Pancreas (tissue), 10 donors: Measurements from ENCODE around the gene LRRC52. TPM values are rescaled to one million over a fixed set of nuclear protein-coding genes. Genes with fewer than 3 reads are reported as not detected.

Source experiments
- ATAC-seq, 4 donors: fragments of 200-7000 bp; cut with Tn5 transposase; one replicate each; pipeline versions ENCODE4 v1.8.0 to v1.9.1; 2020; ENCODE audit warnings: mild to moderate bottlenecking in 4 of 4, moderate library complexity in 4 of 4
- DNase-seq, 6 donors: peaks; one replicate each; pipeline ENCODE4 v3.0.0-alpha.2; 2020
- FAIRE-seq: peaks from 2 replicates; lab custom pipeline; 2012; peaks lifted over from hg19 to GRCh38; lab: Jason Lieb, UNC
- H3K27ac ChIP-seq, 4 donors: fragments of 200-600 bp; sonication (generic); 1 replicate in 3 of 4; 2 replicates in 1 of 4; pipeline versions ENCODE4 v1.5.0 to v1.8.0; 2020
- H3K27me3 ChIP-seq, 4 donors: fragments of 200-600 bp; one replicate each; pipeline ENCODE4 v1.8.0; 2021
- H3K36me3 ChIP-seq, 3 donors: fragments of 200-600 bp; sonication (generic) in 1 of 3; one replicate each; pipeline versions ENCODE4 v1.5.0 to v1.8.0; 2020 to 2021
- H3K4me1 ChIP-seq, 3 donors: fragments of 200-600 bp; one replicate each; pipeline ENCODE4 v1.8.0; 2021
- H3K4me3 ChIP-seq, 4 donors: fragments of 200-600 bp; sonication (generic) in 2 of 4; one replicate each; pipeline versions ENCODE4 v1.5.0 to v1.8.0; 2020 to 2021
- H3K9me3 ChIP-seq, 4 donors: fragments of 200-600 bp; one replicate each; pipeline ENCODE4 v1.8.0; 2021
- CTCF ChIP-seq, 4 donors: fragments of 200-600 bp; sonication (generic) in 3 of 4; IDR thresholded peaks; one replicate each; pipeline versions ENCODE4 v1.5.0 to v1.8.0; 2021; ENCODE audit warnings: antibody characterized with exemption in 4 of 4
- WGBS, 2 donors: extraction: QIAGEN DNeasy Blood & Tissue Kit; methylation state at CpG; one replicate each; pipeline ENCODE4 v1.1.7; 2013; 5-methylcytosine and 5-hydroxymethylcytosine counted together
- intact Hi-C, 3 donors: fragments of 100-400 bp; cut with DNase I; formaldehyde crosslinking; loops; one replicate each; pipeline versions ENCODE4 v1.11.1 to v1.14.2; 2022
- polyA plus RNA-seq, 2 donors: library from polyadenylated mRNA; stranded (reverse); fragments of 200-250 nt; gene quantifications; one replicate each; pipeline ENCODE4 v1.2.3, GENCODE V29; 2013
- total RNA-seq, 6 donors: library from RNA; stranded (reverse); fragmentation: NEBNext Ultra II Directional in 4 of 6; extraction: Animal tissue kit (Norgen Biotek cat#: 25700) in 4 of 6; gene quantifications; one replicate each; pipeline versions ENCODE4 v1.2.1 to v1.2.4, GENCODE V29; 2021 to 2023
- donor health status: healthy with polysubstance abuse.
- donor health status: DM: no; HTN: no; CAD: no; lungs with moderate emphysema.
- donor health status: DM: no; HTN: no; CAD: no.
- donor health status: control.
- donor health status: control.
- donor health status: Bipolar disorder and iron deficiency.
- donor health status: DM: yes; HTN: yes; CAD: no.
- donor health status: DM: no; HTN: no; CAD: no.
- donor health status: DM: no; HTN: no; CAD: no.
- donor health status: DM: yes; HTN: yes; CAD: no.

LRRC52 gene
- total and polyA plus RNA-seq, 8 donors, result not detected

GRCh38 chr1:165527251-165528007, 16.4 kb upstream of the LRRC52 start:
- no peak for FAIRE-seq
- Histone ChIP-seq H3K27me3 (no peaks in the 10 kb centered on the region), H3K4me3 (no peak overlapping the region), H3K27ac (no peak overlapping the region), H3K9me3 (no peaks in the 10 kb centered on the region), H3K4me1 (no peaks in the 10 kb centered on the region), H3K36me3 (no peaks in the 10 kb centered on the region)
- no peak for ATAC-seq
- intact Hi-C loops, result no loop called here
- no peak for TF ChIP-seq CTCF (IDR thresholded peaks at IDR 0.05)
- DNase-seq, result no peak
- 60 to 63% methylated on average over 7 of the region's 7 CpGs for WGBS, 2 donors

GRCh38 chr1:165531021-165531420, 12.8 kb upstream of the LRRC52 start:
- no peak for TF ChIP-seq CTCF (IDR thresholded peaks at IDR 0.05)
- no peaks in the 10 kb centered on the region for H3K9me3 ChIP-seq
- 3 to 4% methylated on average over 2 of the region's 2 CpGs for WGBS, 2 donors
- DNase-seq, result no peak
- peak in 2 of 4 donors; percentile 31 to 35 for ATAC-seq
- FAIRE-seq, result no peak
- H3K4me1 ChIP-seq, result no peaks in the 10 kb centered on the region
- no peaks in the 10 kb centered on the region for H3K27me3 ChIP-seq
- H3K4me3 ChIP-seq, result no peak overlapping the region
- no peaks in the 10 kb centered on the region for H3K36me3 ChIP-seq
- intact Hi-C loops, result no loop called here
- no peak overlapping the region for H3K27ac ChIP-seq

- no peaks in the 10 kb centered on the region for H3K27me3 ChIP-seq
- intact Hi-C loops, result no loop called here
- H3K27ac ChIP-seq, result no peak overlapping the region
- H3K4me1 ChIP-seq, result no peaks in the 10 kb centered on the region
- WGBS, 2 donors, result 54 to 63% methylated on average over 7 of the region's 7 CpGs
- ATAC-seq (no peak), DNase-seq (no peak), FAIRE-seq (no peak)
- H3K9me3 ChIP-seq, result no peaks in the 10 kb centered on the region
- no peak overlapping the region for H3K4me3 ChIP-seq
- no peaks in the 10 kb centered on the region for H3K36me3 ChIP-seq
- no peak for TF ChIP-seq CTCF (IDR thresholded peaks at IDR 0.05)
Observed at GRCh38 chr1:165532053-165532452, 11.7 kb upstream of the LRRC52 start.

- no peak for TF ChIP-seq CTCF (IDR thresholded peaks at IDR 0.05)
- no peak overlapping the region for H3K27ac ChIP-seq
- H3K36me3 ChIP-seq, result no peaks in the 10 kb centered on the region
- FAIRE-seq, result no peak
- no peak for DNase-seq
- no peaks in the 10 kb centered on the region for H3K9me3 ChIP-seq
- no peaks in the 10 kb centered on the region for H3K4me1 ChIP-seq
- no peaks in the 10 kb centered on the region for H3K27me3 ChIP-seq
- 69 to 84% methylated on average over 4 of the region's 4 CpGs for WGBS, 2 donors
- intact Hi-C loops, result no loop called here
- no peak for ATAC-seq
- no peak overlapping the region for H3K4me3 ChIP-seq
Observed at GRCh38 chr1:165533254-165533653, 10.5 kb upstream of the LRRC52 start.

- ATAC-seq (no peak), DNase-seq (no peak), FAIRE-seq (no peak)
- H3K9me3 ChIP-seq, result no peaks in the 10 kb centered on the region
- no peaks in the 10 kb centered on the region for H3K36me3 ChIP-seq
- whole genome bisulfite sequencing, 2 donors, result 56 to 71% methylated on average over 3 of the region's 3 CpGs
- H3K4me3 ChIP-seq, result no peak overlapping the region
- no peaks in the 10 kb centered on the region for H3K4me1 ChIP-seq
- H3K27ac ChIP-seq, result no peak overlapping the region
- no peaks in the 10 kb centered on the region for H3K27me3 ChIP-seq
- no peak for TF ChIP-seq CTCF (IDR thresholded peaks at IDR 0.05)
- intact Hi-C loops, result no loop called here
Observed at GRCh38 chr1:165536016-165536415, 7.8 kb upstream of the LRRC52 start.
